ENCODE measurements around the gene SCLY. TPM values are rescaled to one million over a fixed set of nuclear protein-coding genes. Genes with fewer than 3 reads are reported as not detected.
A peak's percentile ranks its signal among the peaks of the same experiment; 100 is the strongest.

SCLY gene
- total RNA-seq, 1 donor from 2014 or later = 29.1 TPM

GRCh38 chr2:238097201-238097987, 36.6 kb downstream of the SCLY start:
- peak; percentile 9 for DNase-seq (ENCODE audit: low spot score)

GRCh38 chr2:238097988-238098871, 37.4 kb downstream of the SCLY start:
- DNase-seq (ENCODE audit: low spot score) = peak; percentile 51

DNA sequence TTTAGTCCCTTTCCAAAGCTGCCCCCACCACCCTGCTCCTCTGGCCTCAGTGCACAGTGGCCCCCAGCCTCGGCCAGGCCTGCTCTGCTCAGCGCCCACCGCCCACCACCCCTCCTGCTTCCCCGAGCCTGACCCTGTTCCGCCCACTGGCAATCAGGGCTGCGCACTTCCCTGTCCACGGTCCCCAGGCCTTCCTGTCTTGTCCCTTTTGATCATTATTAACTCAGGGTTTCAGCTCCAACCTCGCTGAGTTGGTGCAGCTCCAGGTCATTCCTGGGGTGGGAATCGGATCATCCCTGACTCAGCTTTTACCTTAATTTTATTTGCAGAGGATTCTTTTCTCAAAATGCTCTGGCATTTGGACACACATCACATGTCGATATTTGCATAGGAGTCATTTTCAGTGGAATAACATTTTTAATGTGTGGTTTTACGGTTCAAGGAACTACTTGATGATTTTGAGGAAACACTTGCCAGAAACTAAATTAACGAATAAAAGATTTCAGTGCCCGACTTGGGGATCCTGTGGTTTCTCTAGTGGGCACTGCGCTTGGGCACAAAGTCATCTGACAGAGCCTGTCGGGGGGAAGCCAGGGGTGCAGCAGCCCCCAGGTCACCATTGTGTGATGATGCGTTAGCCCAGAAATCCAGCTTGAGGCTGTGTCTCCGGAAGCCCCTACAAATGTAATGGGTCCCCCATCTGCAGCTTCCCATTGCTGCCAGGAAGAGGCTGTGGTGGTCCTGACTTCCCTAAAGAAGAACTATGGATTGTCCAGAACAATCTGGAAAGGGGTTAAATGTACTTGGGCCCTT, 38.3 kb downstream of the SCLY start:
- no peak for DNase-seq (ENCODE audit: low spot score)

DNA sequence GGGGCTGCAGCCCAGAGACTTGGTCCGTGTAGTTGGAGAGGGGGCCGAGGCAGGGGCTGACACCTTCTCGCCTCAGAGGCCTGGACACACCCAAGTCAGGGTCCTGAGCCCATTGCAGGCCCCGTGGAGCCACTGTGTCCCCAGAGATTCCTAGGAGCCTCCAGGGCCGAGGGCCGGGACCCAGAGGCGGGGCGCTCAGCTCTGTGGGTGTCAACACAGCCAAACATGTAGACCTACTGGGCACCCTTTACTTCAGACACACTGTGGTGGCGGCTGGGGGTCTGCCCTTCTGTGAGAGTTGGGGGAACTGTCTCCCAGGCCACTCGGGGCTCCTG, 38.9 kb downstream of the SCLY start:
- no peak for DNase-seq (ENCODE audit: low spot score)

DNA sequence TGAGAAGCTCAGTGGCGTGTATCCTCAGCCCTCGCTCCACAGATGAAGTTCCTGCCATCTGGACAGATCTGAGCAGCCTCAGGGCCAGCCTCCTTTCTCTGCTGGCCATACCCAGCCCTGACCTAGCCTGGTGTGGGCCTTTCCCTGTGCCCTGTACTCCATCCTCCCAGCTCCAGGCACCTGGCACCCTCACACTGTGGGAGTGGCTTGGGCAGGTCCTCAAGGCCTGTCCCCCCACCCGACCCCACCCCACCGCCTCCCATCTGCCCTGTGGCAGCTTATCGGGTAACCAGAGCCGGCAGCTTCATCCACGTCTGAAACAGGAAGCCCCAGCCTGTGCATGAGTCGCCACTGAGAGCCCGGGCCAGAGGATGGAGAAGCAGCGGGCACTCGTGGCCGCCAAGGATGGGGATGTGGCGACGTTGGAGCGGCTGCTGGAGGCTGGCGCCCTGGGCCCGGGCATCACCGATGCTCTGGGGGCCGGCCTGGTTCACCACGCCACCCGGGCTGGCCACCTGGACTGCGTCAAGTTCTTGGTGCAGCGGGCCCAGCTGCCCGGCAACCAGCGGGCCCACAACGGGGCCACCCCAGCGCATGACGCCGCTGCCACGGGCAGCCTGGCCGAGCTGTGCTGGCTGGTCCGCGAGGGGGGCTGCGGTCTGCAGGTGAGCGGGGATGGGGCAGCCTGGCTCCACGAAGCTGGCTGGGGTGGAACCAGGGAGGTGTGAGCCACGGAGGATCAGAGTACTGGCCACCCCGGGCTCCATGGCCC, 39.4 kb downstream of the SCLY start, which contains the start of gene ESPNL:
Gene ESPNL, plus strand, starts transcription at position 292 of the 772 bp plus-strand sequence. Its CDS starts 80 bp downstream, at position 372.
- DNase-seq (ENCODE audit: low spot score) = no peak

DNA sequence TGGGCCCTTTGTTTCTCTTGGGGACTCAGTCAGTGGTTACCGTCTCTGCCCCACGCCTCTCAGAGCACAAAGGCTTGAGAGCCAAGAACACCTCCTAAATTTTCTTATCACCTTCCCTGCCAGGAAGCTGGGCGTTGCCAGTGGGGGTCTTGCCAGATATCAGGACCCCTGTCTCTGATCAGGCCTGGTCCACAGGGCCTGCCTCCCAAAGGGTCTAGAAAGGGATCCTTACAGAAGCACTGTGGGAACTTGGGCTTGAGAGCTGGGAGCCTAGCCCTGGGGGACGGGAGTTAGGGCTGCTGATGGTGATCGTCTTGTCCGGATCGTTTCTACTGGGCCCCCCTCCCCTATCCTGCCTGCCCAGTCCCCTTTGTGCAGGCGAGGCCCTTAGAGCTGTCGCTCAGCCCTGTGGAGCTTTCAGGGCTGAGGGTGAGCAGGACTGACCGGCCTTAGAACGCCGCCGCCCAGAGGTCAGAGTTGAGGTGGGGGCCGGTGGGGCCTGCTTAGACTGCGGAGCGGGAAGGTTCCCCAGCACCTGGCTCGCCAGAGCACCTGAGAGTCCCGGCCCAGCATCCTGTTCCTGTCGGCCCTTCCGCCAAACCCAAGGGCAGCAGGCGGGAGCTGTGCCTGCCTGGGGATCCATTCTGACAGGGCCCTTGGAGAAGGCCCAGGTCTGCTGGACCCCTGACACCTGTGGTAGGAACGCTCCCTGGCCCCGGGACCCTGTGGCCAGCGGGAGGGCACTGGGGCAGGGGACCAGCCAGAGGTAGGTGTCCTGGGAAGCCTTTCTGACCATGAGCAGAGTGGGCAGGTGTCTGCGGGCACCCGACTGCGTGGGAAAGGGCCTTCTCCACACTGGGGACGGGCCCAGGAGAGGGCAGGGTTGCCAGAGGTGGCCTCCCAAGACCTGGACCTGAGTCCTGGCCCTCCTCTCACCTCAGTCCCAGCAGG, 40.3 kb downstream of the SCLY start:
- DNase-seq (ENCODE audit: low spot score) = no peak

DNA sequence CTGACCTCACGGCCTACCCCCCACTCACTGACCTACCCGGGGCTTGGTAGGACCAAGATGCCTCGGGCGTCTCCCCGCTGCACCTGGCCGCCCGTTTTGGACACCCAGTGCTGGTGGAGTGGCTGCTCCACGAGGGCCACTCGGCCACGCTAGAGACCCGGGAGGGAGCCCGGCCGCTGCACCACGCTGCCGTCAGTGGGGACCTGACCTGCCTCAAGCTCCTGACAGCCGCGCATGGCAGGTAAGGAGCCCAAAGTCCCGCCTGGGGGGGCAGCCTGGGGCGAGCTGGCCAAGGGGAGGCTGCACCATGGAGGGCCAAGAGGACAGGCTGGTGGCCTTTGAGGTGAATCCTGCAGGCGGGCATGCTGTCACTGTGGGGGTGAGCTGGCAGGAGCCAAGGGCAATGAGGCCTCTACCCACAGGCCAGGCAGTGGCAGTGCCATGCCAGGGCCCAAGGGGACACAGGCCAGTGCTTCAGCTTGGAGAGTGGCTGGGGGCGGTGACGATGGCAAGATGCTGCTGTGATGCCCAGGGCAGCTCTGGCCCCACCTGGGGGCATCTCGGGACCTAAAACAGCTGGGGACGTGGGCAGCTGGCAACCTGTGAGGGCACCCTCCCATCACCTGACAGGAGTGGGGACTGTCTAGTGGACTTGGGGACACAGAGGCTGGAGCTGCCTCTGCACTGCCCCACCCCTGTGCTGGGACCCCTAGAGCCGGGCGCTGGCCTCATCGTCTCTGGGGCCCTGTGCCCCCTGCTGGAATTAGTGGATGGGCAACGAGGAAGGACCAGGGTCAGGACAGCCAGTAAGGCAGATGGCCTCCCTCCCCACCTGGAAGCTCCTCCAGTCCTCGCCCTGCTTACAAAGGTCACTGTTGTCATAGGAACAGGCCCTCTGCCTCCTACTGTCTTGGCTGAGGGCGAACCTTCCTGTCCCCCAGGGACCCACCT, 41.4 kb downstream of the SCLY start:
- no peak for DNase-seq (ENCODE audit: low spot score)

DNA sequence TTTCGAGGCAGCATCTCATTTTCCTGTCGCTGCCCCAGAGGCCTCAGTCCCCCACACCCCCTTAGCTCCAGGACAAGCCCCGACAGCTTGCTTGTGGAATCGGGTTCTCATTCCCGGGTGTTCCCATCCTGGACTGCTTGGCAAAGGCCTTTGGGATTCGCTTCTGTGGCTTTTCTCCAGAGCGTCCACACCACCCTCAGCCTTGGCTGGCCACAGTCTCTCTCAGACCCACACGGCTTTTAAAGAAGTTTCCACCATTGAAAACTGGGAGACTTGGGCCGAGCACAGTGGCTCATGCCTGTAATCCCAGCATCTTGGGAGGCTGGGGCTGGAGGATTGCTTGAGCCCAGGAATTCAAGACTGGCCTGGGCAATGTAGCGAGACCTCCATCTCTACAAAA, 42.1 kb downstream of the SCLY start:
- no peak for DNase-seq (ENCODE audit: low spot score)

DNA sequence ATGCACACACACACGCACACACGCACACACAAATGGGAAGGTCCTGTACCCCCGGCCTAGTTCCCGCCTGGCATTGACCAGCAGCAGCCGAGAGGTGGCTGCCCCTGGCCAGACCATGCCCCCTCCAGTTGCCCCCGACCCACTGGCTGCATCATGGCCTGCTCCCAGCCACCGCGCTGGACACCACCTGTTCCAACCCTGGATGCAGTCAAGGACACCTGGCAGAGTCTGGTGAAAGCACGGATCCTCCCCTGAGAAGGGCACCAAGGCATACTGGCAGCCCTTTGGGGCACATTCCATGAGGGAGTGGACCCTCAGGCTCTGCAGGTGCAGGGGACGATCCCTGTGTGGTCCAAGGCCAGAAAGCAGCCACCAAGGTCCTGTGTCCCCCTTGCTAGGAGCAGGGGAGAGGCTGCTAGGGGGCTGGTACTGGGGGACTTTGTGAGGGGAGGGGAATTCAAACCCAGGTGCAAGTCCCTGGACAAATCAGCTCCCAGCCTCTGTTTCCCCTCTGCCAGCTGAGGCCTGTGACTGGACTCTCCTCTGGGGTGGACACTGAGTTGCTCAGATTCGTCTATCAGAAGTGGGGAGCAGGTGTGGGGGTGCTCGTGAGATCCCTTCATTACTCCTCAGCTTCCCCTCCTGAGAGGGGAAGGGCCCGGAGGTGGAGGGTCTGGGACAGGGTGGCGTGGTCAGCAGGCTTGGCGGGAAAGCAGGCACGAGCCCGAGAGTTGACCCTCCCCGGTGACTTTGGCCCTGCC, 42.8 kb downstream of the SCLY start:
- no peak for DNase-seq (ENCODE audit: low spot score)

DNA sequence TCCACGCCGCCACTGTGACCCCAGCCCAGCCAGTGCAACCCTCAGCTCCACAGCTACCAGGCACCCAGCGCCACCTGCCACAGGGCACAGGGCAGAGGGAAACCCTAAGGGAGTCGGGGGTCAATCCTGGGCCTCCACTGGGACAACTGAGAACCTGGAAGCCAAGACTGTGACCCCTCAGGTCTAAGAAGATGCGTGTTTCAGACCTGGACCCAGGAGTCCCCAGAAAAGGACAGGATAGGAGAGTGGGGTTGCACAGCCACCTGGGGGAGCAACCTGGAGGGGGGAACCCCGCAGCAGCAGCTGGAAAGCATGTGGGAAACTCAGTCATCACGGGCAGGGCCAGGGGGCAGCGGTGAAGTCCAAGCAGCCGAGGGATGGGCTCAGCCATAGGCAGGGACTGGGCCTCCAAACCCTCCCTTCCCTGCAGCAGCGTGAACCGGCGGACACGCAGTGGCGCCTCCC, 43.5 kb downstream of the SCLY start:
- DNase-seq (ENCODE audit: low spot score) = no peak

DNA sequence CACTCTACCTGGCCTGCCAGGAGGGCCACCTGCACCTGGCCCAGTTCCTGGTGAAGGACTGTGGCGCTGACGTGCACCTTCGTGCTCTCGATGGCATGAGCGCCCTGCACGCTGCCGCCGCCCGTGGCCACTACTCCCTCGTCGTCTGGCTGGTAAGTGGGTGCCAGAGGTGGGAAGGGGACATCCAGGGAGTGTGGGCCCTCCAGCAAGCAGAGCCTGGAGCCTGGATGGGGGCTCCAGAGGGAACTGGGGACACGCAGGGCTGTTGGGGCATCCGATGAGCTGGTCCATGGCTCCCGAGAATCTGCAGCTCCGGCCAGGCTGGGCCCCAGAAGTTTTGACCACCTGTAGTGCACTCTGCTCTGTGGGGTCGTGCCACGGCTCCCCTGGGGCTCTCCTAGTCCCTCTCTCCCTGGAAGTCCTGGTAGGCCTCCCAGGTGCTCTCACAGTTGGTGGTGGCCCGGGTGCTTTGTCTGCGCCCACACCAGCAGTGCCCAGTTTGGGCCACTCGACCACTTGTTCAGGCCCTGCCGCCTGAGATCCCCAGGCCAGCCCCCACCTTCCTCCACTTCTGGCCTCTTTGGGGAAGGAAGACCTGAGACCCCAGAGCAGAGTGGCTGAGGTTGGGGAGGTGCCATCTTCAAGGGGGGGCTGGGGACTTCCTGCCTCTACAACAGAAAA, 44.0 kb downstream of the SCLY start:
- no peak for DNase-seq (ENCODE audit: low spot score)

- DNase-seq (ENCODE audit: low spot score) = no peak
Observed at GRCh38 chr2:238105506-238106338, 44.9 kb downstream of the SCLY start.

DNA sequence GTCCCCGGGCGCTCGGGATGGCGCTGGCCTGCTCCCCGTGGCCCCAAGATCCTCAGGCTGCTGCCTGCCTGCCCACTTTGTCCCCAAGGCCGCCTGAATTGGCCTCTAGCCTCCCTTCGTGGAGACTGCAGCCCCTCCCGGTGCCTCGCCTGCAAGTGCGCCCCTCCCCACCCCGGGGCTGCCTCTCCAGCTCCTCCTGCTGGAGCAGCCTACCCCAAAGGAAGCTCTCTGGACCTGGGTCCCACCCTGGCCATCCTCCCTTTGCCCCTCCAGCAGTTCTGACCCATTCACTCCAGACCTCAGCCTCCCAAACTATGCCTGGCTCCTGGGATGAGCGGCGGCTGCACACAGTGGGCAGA, 45.5 kb downstream of the SCLY start:
- DNase-seq (ENCODE audit: low spot score) = no peak

DNA sequence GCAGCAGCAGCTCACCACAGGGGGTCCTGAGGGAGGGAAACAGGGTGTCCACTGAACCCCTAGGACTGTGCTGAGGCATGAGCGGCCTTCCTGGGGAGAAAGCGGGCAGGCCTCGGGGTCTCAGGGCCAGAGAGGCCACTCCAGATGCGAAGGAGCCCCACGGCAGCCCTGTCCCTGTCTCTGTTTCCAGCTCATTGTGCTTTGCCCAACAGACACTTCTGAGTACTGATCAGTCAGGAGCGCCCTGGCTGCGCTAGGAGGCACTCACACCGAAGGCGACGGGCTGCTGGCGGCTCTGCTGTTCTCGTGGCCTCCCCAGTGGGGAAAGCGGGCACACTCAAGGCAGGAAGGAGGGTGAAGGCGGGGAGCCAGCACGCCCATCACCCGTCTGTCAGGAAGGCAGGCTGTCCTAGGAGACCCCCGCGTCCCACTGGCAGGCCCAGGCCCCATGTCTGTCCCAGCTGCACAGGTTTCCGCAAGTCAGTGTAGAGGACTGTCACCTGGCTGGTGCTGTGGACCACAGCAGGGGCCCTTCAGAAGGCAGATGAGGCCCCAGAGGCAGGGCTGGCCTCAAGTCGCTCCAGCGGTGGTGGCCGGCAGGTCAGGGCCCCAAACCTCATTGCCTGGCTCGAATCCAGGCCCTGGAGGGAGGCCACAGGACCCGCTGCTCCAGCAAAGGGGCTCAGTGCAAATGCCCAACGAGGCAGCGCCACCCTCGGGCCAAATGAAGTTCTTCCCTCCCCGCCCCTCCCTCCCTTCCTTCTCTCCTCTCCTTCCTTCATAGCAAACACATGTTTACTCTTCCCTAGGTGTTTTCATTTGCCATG, 46.1 kb downstream of the SCLY start:
- DNase-seq (ENCODE audit: low spot score) = no peak

- no peak for DNase-seq (ENCODE audit: low spot score)
Observed at GRCh38 chr2:238107525-238108422, 47.0 kb downstream of the SCLY start.

All from mucosa of gallbladder (tissue), 1 donor.